GM19025 (cell line): Measurements from ENCODE around the gene DLG1.

Experiments used
- ATAC-seq: cut with Tn5 transposase; IDR thresholded peaks from one replicate; pipeline ENCODE4 v1.9.1; 2021; ENCODE audit warnings: mild to moderate bottlenecking, low read depth, moderate library complexity; ENCODE audit not compliant: unreplicated experiment

Gene DLG1

GRCh38 chr3:197006860-197007259 is 291.6 kb downstream of the DLG1 start:
- ATAC-seq, result no peak

- ATAC-seq, result no peak
Measured at GRCh38 chr3:197006446-197006845, 292.0 kb downstream of the DLG1 start.

GRCh38 chr3:197003461-197004385 is 294.7 kb downstream of the DLG1 start:
- no peak for ATAC-seq

GRCh38 chr3:197002701-197003454 is 295.5 kb downstream of the DLG1 start:
- ATAC-seq, result peak; percentile 70

- ATAC-seq, result peak; percentile 1
Measured at GRCh38 chr3:197001972-197002700, 296.3 kb downstream of the DLG1 start.

GRCh38 chr3:197001106-197001971 is 297.1 kb downstream of the DLG1 start:
- ATAC-seq, result no peak

GRCh38 chr3:197000211-197000610 is 298.2 kb downstream of the DLG1 start:
- no peak for ATAC-seq

GRCh38 chr3:196998966-196999760 is 299.2 kb downstream of the DLG1 start:
- ATAC-seq, result no peak

- ATAC-seq, result no peak
Measured at GRCh38 chr3:196997311-196997710, 301.1 kb downstream of the DLG1 start.

- no peak for ATAC-seq
Measured at GRCh38 chr3:196996454-196997265, 301.8 kb downstream of the DLG1 start.

GRCh38 chr3:196995646-196996355 is 302.6 kb downstream of the DLG1 start:
- no peak for ATAC-seq

- ATAC-seq, result no peak
Measured at GRCh38 chr3:196995027-196995426, 303.4 kb downstream of the DLG1 start.

- no peak for ATAC-seq
Measured at GRCh38 chr3:196994056-196994455, 304.4 kb downstream of the DLG1 start.
